OCI-M2 (cell line): ENCODE results near the gene ECM1.
A peak's percentile ranks its signal among the peaks of the same experiment; 100 is the strongest.

Experiments
- DNase-seq: peaks from one replicate; lab custom pipeline; 2025; ENCODE audit not compliant: unreplicated experiment; lab: John Stamatoyannopoulos, UW

Gene ECM1

GRCh38 chr1:150557065-150557600, 49.2 kb downstream of the ECM1 start:
- DNase-seq: no peak

GRCh38 chr1:150557813-150558212, 49.9 kb downstream of the ECM1 start:
- DNase-seq: no peak

GRCh38 chr1:150558303-150558704, 50.4 kb downstream of the ECM1 start:
- DNase-seq: no peak

- no peak for DNase-seq
Measured at GRCh38 chr1:150558761-150559655, 51.1 kb downstream of the ECM1 start.

- DNase-seq: no peak
Measured at GRCh38 chr1:150559656-150560010, 51.7 kb downstream of the ECM1 start.

- DNase-seq: peak; percentile 24
Measured at GRCh38 chr1:150560011-150560438, 52.1 kb downstream of the ECM1 start.

GRCh38 chr1:150560576-150561253, 52.8 kb downstream of the ECM1 start:
- DNase-seq: no peak

GRCh38 chr1:150561254-150561973, 53.5 kb downstream of the ECM1 start:
- DNase-seq: peak; percentile 73

GRCh38 chr1:150561974-150562445, 54.1 kb downstream of the ECM1 start:
- peak; percentile 42 for DNase-seq

- no peak for DNase-seq
Measured at GRCh38 chr1:150562446-150563339, 54.8 kb downstream of the ECM1 start.
